Naive thymus-derived CD4-positive, alpha-beta T cell (primary cell): ENCODE results near the gene ACTMAP. TPM values are rescaled to one million over a fixed set of nuclear protein-coding genes. Genes with fewer than 3 reads are reported as not detected.

Experiments used
- ATAC-seq: fragments of 150-1000 bp; cut with Tn5 transposase; 2 replicates; pipeline ENCODE4 v1.10.0; 2021; ENCODE audit warnings: mild to moderate bottlenecking, moderate library complexity
- CTCF ChIA-PET: fragments of 350-600 bp; sonication (Branson Sonifier 250); formaldehyde crosslinking; loops from one replicate; lab custom pipeline; 2021; ENCODE audit warnings: antibody characterized with exemption; lab: Charles Lee
- POLR2A ChIA-PET: fragments of 350-600 bp; sonication (Branson Sonifier 250); formaldehyde crosslinking; loops from one replicate; lab custom pipeline; 2021; ENCODE audit warnings: antibody characterized with exemption, inconsistent platforms; lab: Charles Lee
- DNase-seq, 9 donors: peaks; one replicate each; pipeline versions ENCODE4 v3.0.0 to v3.0.0-alpha.2; 2020 to 2022; ENCODE audit warnings: mixed read lengths in 1 of 9
- H3K27ac ChIP-seq: one replicate; pipeline ENCODE4 v1.7.0; 2013; ENCODE audit warnings: mild to moderate bottlenecking, low read depth, low read length, moderate library complexity
- H3K27me3 ChIP-seq, 2 donors: one replicate each; pipeline ENCODE4 v1.7.0; 2013; ENCODE audit warnings: low read length in 2 of 2, mild to moderate bottlenecking in 2 of 2, moderate library complexity in 2 of 2; ENCODE audit not compliant: control insufficient read depth in 2 of 2, insufficient read depth in 2 of 2
- H3K36me3 ChIP-seq, 3 experiments: 1 replicate in 2 of 3; 2 replicates in 1 of 3; pipeline ENCODE4 v1.7.0; 2013; ENCODE audit warnings: low read length in 3 of 3, mild to moderate bottlenecking in 3 of 3, moderate library complexity in 1 of 3; ENCODE audit not compliant: insufficient read depth in 3 of 3, control insufficient read depth in 2 of 3
- H3K4me1 ChIP-seq, 2 donors: one replicate each; pipeline ENCODE4 v1.7.0; 2013; ENCODE audit warnings: low read length in 2 of 2, mild to moderate bottlenecking in 2 of 2, moderate library complexity in 1 of 2; ENCODE audit not compliant: control insufficient read depth in 2 of 2, insufficient read depth in 2 of 2
- H3K4me3 ChIP-seq: 2 replicates; pipeline ENCODE4 v1.7.0; 2013; ENCODE audit warnings: mild to moderate bottlenecking, low read length
- H3K9me3 ChIP-seq, 3 experiments: 1 replicate in 2 of 3; 2 replicates in 1 of 3; pipeline ENCODE4 v1.7.0; 2013; ENCODE audit warnings: low read length in 3 of 3; ENCODE audit not compliant: control insufficient read depth in 2 of 3
- H3K27ac Mint-ChIP-seq, 9 donors: one replicate each; pipeline ENCODE4 v1.8.0; 2020 to 2022; ENCODE audit warnings: mixed read lengths in 9 of 9, mild to moderate bottlenecking in 8 of 9, moderate library complexity in 5 of 9, inconsistent platforms in 2 of 9
- H3K27me3 Mint-ChIP-seq, 5 donors: one replicate each; pipeline ENCODE4 v1.8.0; 2021 to 2022; ENCODE audit warnings: mixed read lengths in 5 of 5, mild to moderate bottlenecking in 1 of 5
- H3K36me3 Mint-ChIP-seq, 5 donors: one replicate each; pipeline ENCODE4 v1.8.0; 2020 to 2022; ENCODE audit warnings: mixed read lengths in 5 of 5, mild to moderate bottlenecking in 3 of 5, inconsistent platforms in 1 of 5
- H3K4me1 Mint-ChIP-seq, 7 donors: one replicate each; pipeline ENCODE4 v1.8.0; 2020 to 2022; ENCODE audit warnings: mixed read lengths in 7 of 7, mild to moderate bottlenecking in 3 of 7, inconsistent platforms in 1 of 7
- H3K4me3 Mint-ChIP-seq, 10 donors: one replicate each; pipeline ENCODE4 v1.8.0; 2020 to 2022; ENCODE audit warnings: mild to moderate bottlenecking in 10 of 10, mixed read lengths in 10 of 10, moderate library complexity in 6 of 10, inconsistent platforms in 2 of 10
- H3K9me3 Mint-ChIP-seq, 11 donors: one replicate each; pipeline ENCODE4 v1.8.0; 2020 to 2022; ENCODE audit warnings: mixed read lengths in 11 of 11, mild to moderate bottlenecking in 4 of 11, inconsistent platforms in 1 of 11, moderate library complexity in 1 of 11
- intact Hi-C, 2 donors: fragments of 100-400 bp; cut with micrococcal nuclease; formaldehyde crosslinking; loops; one replicate each; pipeline ENCODE4 v1.15.1; 2023
- polyA plus RNA-seq, 2 donors: library from polyadenylated mRNA; unstranded; fragments of 300-500 nt; fragmentation: Illumina TruSeq; gene quantifications; one replicate each; pipeline ENCODE4 v1.2.3, GENCODE V29; 2021
- total RNA-seq, 6 experiments: library from RNA in 5 of 6; stranded (reverse) in 5 of 6; gene quantifications; 1 replicate in 5 of 6; 2 replicates in 1 of 6; pipeline ENCODE4 v1.2.3 and lab custom pipeline; 2021 to 2026

Gene ACTMAP
- total and polyA plus RNA-seq, 7 experiments from 2014 or later: 3.2 to 13.7 (median 7.3) TPM

GRCh38 chr19:40717325-40717879 is 32.9 kb downstream of the ACTMAP start:
- peak overlapping the region in 5 of 9 donors; percentile 62 to 84 (median 70) for H3K27ac Mint-ChIP-seq
- ChIA-PET CTCF (interaction anchor here (1.0 to 1.3 kb wide), 3 partner anchors 26 to 102 kb away, joined by 3 to 6 read pairs (median 3); no protein-coding TSS in a partner anchor), POLR2A (interaction anchor here (0.8 to 2.4 kb wide), 8 partner anchors 13 to 545 kb away, joined by 3 to 19 read pairs (median 7); partner anchors contain the start of genes ACTMAP, EGLN2, RAB4B and SNRPA)
- H3K36me3 Mint-ChIP-seq: peaks cover 0 to 27% (median 5%) of the 10 kb centered on the region in 5 donors
- intact Hi-C loops: loop anchor here (1.0 to 10.0 kb wide), 13 partner anchors 81 to 1375 kb away; partner anchors contain the start of genes BLVRB (in 2 of the 2), SPTBN4 (in 2 of the 2), AKT2 (in 1 of the 2) and BCKDHA (in 1 of the 2)
- ATAC-seq: no peak
- H3K27me3 Mint-ChIP-seq: no peaks in the 10 kb centered on the region
- peak overlapping the region; percentile 75 for H3K4me3 ChIP-seq
- H3K27ac ChIP-seq: peak overlapping the region; percentile 92
- peaks cover 0 to 3% (median 0%) of the 10 kb centered on the region in 3 experiments for H3K36me3 ChIP-seq
- H3K9me3 Mint-ChIP-seq: no peaks in the 10 kb centered on the region
- peaks cover 42 to 80% (median 72%) of the 10 kb centered on the region in 7 donors for H3K4me1 Mint-ChIP-seq
- no peaks in the 10 kb centered on the region for H3K9me3 ChIP-seq
- peaks cover 39 to 48% of the 10 kb centered on the region in 2 donors for H3K4me1 ChIP-seq
- peak in 4 of 9 donors; percentile 7 to 17 (median 10) for DNase-seq
- peak overlapping the region; percentile 81 to 96 (median 90) for H3K4me3 Mint-ChIP-seq
- H3K27me3 ChIP-seq: no peaks in the 10 kb centered on the region

- H3K27ac Mint-ChIP-seq: peak within 1 kb of the TSS; percentile 94 to 99 (median 97)
- no peaks in the 10 kb centered on the region for H3K9me3 ChIP-seq
- DNase-seq: peak; percentile 96 to 100 (median 99)
These were observed 33.6 kb downstream of the ACTMAP start, which contains the start of the genes COQ8B and ITPKC for GRCh38 chr19:40716482-40717324. Gene COQ8B, minus strand, starts transcription at chr19:40716886. Its CDS starts 2,254 bp downstream, at chr19:40714632. Gene ITPKC, plus strand, starts transcription at chr19:40717112. Its CDS starts 24 bp downstream, at chr19:40717136.

GRCh38 chr19:40716031-40716481 is 34.2 kb downstream of the ACTMAP start:
- POLR2A ChIA-PET: interaction anchor here (1.0 to 2.4 kb wide), 8 partner anchors 12 to 546 kb away, joined by 3 to 19 read pairs (median 7); partner anchors contain the start of genes ACTMAP, EGLN2, RAB4B and SNRPA
- no peaks in the 10 kb centered on the region for H3K27me3 Mint-ChIP-seq
- ATAC-seq: no peak

More at GRCh38 chr19:40716482-40717324, 33.6 kb downstream of the ACTMAP start, which contains the start of the genes COQ8B and ITPKC:
- Mint-ChIP-seq H3K4me1 (peaks cover 43 to 74% (median 68%) of the 10 kb centered on the region in 7 donors), H3K9me3 (no peaks in the 10 kb centered on the region), H3K36me3 (peaks cover under 1 to 24% (median 5%) of the 10 kb centered on the region in 5 donors), H3K4me3 (peak within 1 kb of the TSS; percentile 87 to 99 (median 94)), H3K27me3 (no peaks in the 10 kb centered on the region)
- Histone ChIP-seq H3K4me3 (peak within 1 kb of the TSS; percentile 75), H3K4me1 (peaks cover 39 to 44% of the 10 kb centered on the region in 2 donors), H3K36me3 (peaks cover 0 to under 1% (median 0%) of the 10 kb centered on the region in 3 experiments), H3K27me3 (no peaks in the 10 kb centered on the region), H3K27ac (peak within 1 kb of the TSS; percentile 92)
- peak; percentile 88 for ATAC-seq
- POLR2A ChIA-PET: interaction anchor here (0.6 to 2.4 kb wide), 10 partner anchors 13 to 647 kb away, joined by 3 to 19 read pairs (median 4); partner anchors contain the start of genes ACTMAP, EGLN2, RAB4B and SNRPA
- intact Hi-C loops: loop anchor here (1.0 to 10.0 kb wide), 16 partner anchors 34 to 1374 kb away; partner anchors contain the start of genes BLVRB (in 2 of the 2), RAB4B (in 2 of the 2), SPTBN4 (in 2 of the 2) and ACTMAP (in 1 of the 2)
- CTCF ChIA-PET: interaction anchor here (1.0 to 1.3 kb wide), 4 partner anchors 27 to 103 kb away, joined by 3 to 6 read pairs (median 3); partner anchors contain the start of gene ACTMAP

GRCh38 chr19:40714441-40715299 is 35.6 kb downstream of the ACTMAP start:
- Histone ChIP-seq H3K27me3 (no peaks in the 10 kb centered on the region), H3K27ac (peak overlapping the region; percentile 92), H3K4me1 (peaks cover 39% of the 10 kb centered on the region in 2 donors), H3K4me3 (peak overlapping the region; percentile 75), H3K9me3 (no peaks in the 10 kb centered on the region), H3K36me3 (peaks cover 0 to 12% (median 4%) of the 10 kb centered on the region in 3 experiments)
- peaks cover 41 to 61% (median 58%) of the 10 kb centered on the region in 7 donors for H3K4me1 Mint-ChIP-seq
- intact Hi-C loops: loop anchor here (1.0 to 10.0 kb wide), 19 partner anchors 23 to 1372 kb away; partner anchors contain the start of genes BCKDHA (in 2 of the 2), BLVRB (in 2 of the 2), EXOSC5 (in 2 of the 2) and SPTBN4 (in 2 of the 2)
- no peaks in the 10 kb centered on the region for H3K27me3 Mint-ChIP-seq
- peaks cover 7 to 21% (median 15%) of the 10 kb centered on the region in 5 donors for H3K36me3 Mint-ChIP-seq
- H3K9me3 Mint-ChIP-seq: no peaks in the 10 kb centered on the region
- ChIA-PET CTCF (interaction anchor here (0.6 kb wide), 1 partner anchor 444 kb away, joined by 6 read pairs; no protein-coding TSS in a partner anchor), POLR2A (interaction anchor here (0.7 kb wide), 1 partner anchor 35 kb away, joined by 3 read pairs; the partner anchor contains the start of gene ACTMAP)
- peak; percentile 83 to 96 (median 93) for DNase-seq
- H3K4me3 Mint-ChIP-seq: peak overlapping the region; percentile 87 to 99 (median 92)
- ATAC-seq: peak; percentile 79
- H3K27ac Mint-ChIP-seq: peak overlapping the region; percentile 94 to 99 (median 97)

More at GRCh38 chr19:40716031-40716481, 34.2 kb downstream of the ACTMAP start:
- H3K4me1 ChIP-seq: peaks cover 39 to 44% of the 10 kb centered on the region in 2 donors
- H3K27ac Mint-ChIP-seq: peak overlapping the region; percentile 94 to 99 (median 97)
- peaks cover 49 to 75% (median 71%) of the 10 kb centered on the region in 7 donors for H3K4me1 Mint-ChIP-seq
- no peaks in the 10 kb centered on the region for H3K9me3 ChIP-seq
- no peaks in the 10 kb centered on the region for H3K27me3 ChIP-seq
- intact Hi-C loops: loop anchor here (1.0 to 10.0 kb wide), 16 partner anchors 34 to 1374 kb away; partner anchors contain the start of genes BLVRB (in 2 of the 2), RAB4B (in 2 of the 2), SPTBN4 (in 2 of the 2) and ACTMAP (in 1 of the 2)
- peaks cover 0 to 4% (median 3%) of the 10 kb centered on the region in 3 experiments for H3K36me3 ChIP-seq
- peaks cover 7 to 26% (median 11%) of the 10 kb centered on the region in 5 donors for H3K36me3 Mint-ChIP-seq
- peak overlapping the region; percentile 87 to 99 (median 92) for H3K4me3 Mint-ChIP-seq
- H3K4me3 ChIP-seq: peak overlapping the region; percentile 75
- peak in 4 of 9 donors; percentile 3 to 71 (median 32) for DNase-seq
- H3K9me3 Mint-ChIP-seq: no peaks in the 10 kb centered on the region
- peak overlapping the region; percentile 92 for H3K27ac ChIP-seq
- CTCF ChIA-PET: interaction anchor here (1.2 to 1.3 kb wide), 2 partner anchors 31 to 34 kb away, joined by 3 read pairs; partner anchors contain the start of gene ACTMAP

GRCh38 chr19:40713939-40714338 is 36.3 kb downstream of the ACTMAP start:
- ChIA-PET CTCF (interaction anchor here (0.6 to 1.1 kb wide), 3 partner anchors 51 to 443 kb away, joined by 3 to 6 read pairs (median 4); no protein-coding TSS in a partner anchor), POLR2A (interaction anchor here (0.7 kb wide), 1 partner anchor 36 kb away, joined by 3 read pairs; the partner anchor contains the start of gene ACTMAP)
- intact Hi-C loops: loop anchor here (2.0 to 10.0 kb wide), 9 partner anchors 99 to 1269 kb away; partner anchors contain the start of genes AKT2 (in 1 of the 2), BLVRB (in 1 of the 2), PSMC4 (in 1 of the 2) and SERTAD1 (in 1 of the 2)
- H3K9me3 Mint-ChIP-seq: no peaks in the 10 kb centered on the region
- H3K4me3 Mint-ChIP-seq: peak overlapping the region; percentile 51 to 93 (median 78)
- peak overlapping the region; percentile 92 for H3K27ac ChIP-seq
- H3K4me1 ChIP-seq: peaks cover 34 to 36% of the 10 kb centered on the region in 2 donors
- no peak overlapping the region for H3K4me3 ChIP-seq
- DNase-seq (no peak), ATAC-seq (no peak)
- H3K36me3 Mint-ChIP-seq: peaks cover 7 to 22% (median 21%) of the 10 kb centered on the region in 5 donors
- peaks cover 5 to 19% (median 7%) of the 10 kb centered on the region in 3 experiments for H3K36me3 ChIP-seq
- no peaks in the 10 kb centered on the region for H3K27me3 ChIP-seq
- no peaks in the 10 kb centered on the region for H3K9me3 ChIP-seq
- H3K4me1 Mint-ChIP-seq: peaks cover 41 to 57% (median 51%) of the 10 kb centered on the region in 7 donors
- H3K27me3 Mint-ChIP-seq: no peaks in the 10 kb centered on the region
- peak overlapping the region in 8 of 9 donors; percentile 51 to 99 (median 80) for H3K27ac Mint-ChIP-seq
